H9 (cell line): Measurements from ENCODE around the gene ABHD4. TPM values are rescaled to one million over a fixed set of nuclear protein-coding genes. Genes with fewer than 3 reads are reported as not detected.

Source experiments
- DNase-seq: peaks from one replicate; pipeline ENCODE4 v3.0.0-alpha.2; 2017
- H2AFZ ChIP-seq: one replicate; pipeline ENCODE4 v1.6.1; 2013; ENCODE audit warnings: mild to moderate bottlenecking, low read length, control low read depth, moderate library complexity
- H2AK5ac ChIP-seq: 2 replicates; pipeline ENCODE4 v1.6.1; 2013; ENCODE audit warnings: low read length, control low read depth, mixed read lengths; ENCODE audit not compliant: insufficient read length
- H2BK120ac ChIP-seq: one replicate; pipeline ENCODE4 v1.6.1; 2013; ENCODE audit warnings: low read depth, mild to moderate bottlenecking, low read length, control low read depth, inconsistent platforms; ENCODE audit not compliant: poor library complexity, severe bottlenecking
- H2BK12ac ChIP-seq: 2 replicates; pipeline ENCODE4 v1.6.1; 2013; ENCODE audit warnings: low read length, control low read depth, mixed read lengths, low read depth; ENCODE audit not compliant: insufficient read length
- H2BK15ac ChIP-seq: 2 replicates; pipeline ENCODE4 v1.6.1; 2013; ENCODE audit warnings: low read depth, low read length, control low read depth
- H2BK20ac ChIP-seq: one replicate; pipeline ENCODE4 v1.6.1; 2013; ENCODE audit warnings: low read depth, mild to moderate bottlenecking, low read length, control low read depth, inconsistent platforms; ENCODE audit not compliant: poor library complexity, severe bottlenecking
- H2BK5ac ChIP-seq: 2 replicates; pipeline ENCODE4 v1.6.1; 2013; ENCODE audit warnings: low read length, control low read depth, mixed read lengths; ENCODE audit not compliant: insufficient read length
- H3K14ac ChIP-seq: 2 replicates; pipeline ENCODE4 v1.6.1; 2013; ENCODE audit warnings: low read length, control low read depth; ENCODE audit not compliant: insufficient read depth
- H3K18ac ChIP-seq: 2 replicates; pipeline ENCODE4 v1.6.1; 2013; ENCODE audit warnings: low read depth, mild to moderate bottlenecking, mixed read lengths, low read length, control low read depth; ENCODE audit not compliant: insufficient read length
- H3K23ac ChIP-seq: 2 replicates; pipeline ENCODE4 v1.6.1; 2013; ENCODE audit warnings: low read length, control low read depth, mixed read lengths, low read depth; ENCODE audit not compliant: insufficient read length
- H3K23me2 ChIP-seq: 2 replicates; pipeline ENCODE4 v1.6.1; 2013; ENCODE audit warnings: low read depth, mild to moderate bottlenecking, mixed read lengths, low read length, control low read depth; ENCODE audit not compliant: insufficient read length, poor library complexity, severe bottlenecking
- H3K27ac ChIP-seq: 2 replicates; pipeline ENCODE4 v1.5.1; 2013; ENCODE audit warnings: low read length, control low read depth, mixed read lengths, low read depth; ENCODE audit not compliant: insufficient read length
- H3K27me3 ChIP-seq: 2 replicates; pipeline ENCODE4 v1.6.1; 2013; ENCODE audit warnings: low read length, control low read depth, inconsistent platforms; ENCODE audit not compliant: insufficient read depth
- H3K4ac ChIP-seq: 2 replicates; pipeline ENCODE4 v1.6.1; 2013; ENCODE audit warnings: low read depth, mild to moderate bottlenecking, control low read depth, inconsistent platforms, low read length, moderate library complexity
- H3K4me1 ChIP-seq: 2 replicates; pipeline ENCODE4 v1.6.1; 2013; ENCODE audit warnings: low read length, control low read depth, inconsistent platforms; ENCODE audit not compliant: insufficient read depth
- H3K4me2 ChIP-seq: 2 replicates; pipeline ENCODE4 v1.6.1; 2013; ENCODE audit warnings: low read length, control low read depth, mixed read lengths; ENCODE audit not compliant: insufficient read length, insufficient read depth
- H3K56ac ChIP-seq: 2 replicates; pipeline ENCODE4 v1.6.1; 2013; ENCODE audit warnings: low read depth, mild to moderate bottlenecking, mixed read lengths, low read length, control low read depth; ENCODE audit not compliant: insufficient read length
- H3K79me1 ChIP-seq: 2 replicates; pipeline ENCODE4 v1.6.1; 2013; ENCODE audit warnings: low read depth, mild to moderate bottlenecking, moderate library complexity, low read length, control low read depth, inconsistent platforms; ENCODE audit not compliant: insufficient read depth, poor library complexity, severe bottlenecking
- H3K79me2 ChIP-seq: 2 replicates; pipeline ENCODE4 v1.6.1; 2013; ENCODE audit warnings: low read length, control low read depth, inconsistent platforms; ENCODE audit not compliant: insufficient read depth
- H3K9ac ChIP-seq: 2 replicates; pipeline ENCODE4 v1.6.1; 2013; ENCODE audit warnings: low read length, control low read depth, mixed read lengths; ENCODE audit not compliant: insufficient read length; ENCODE audit errors: extremely low read depth
- H3K9me3 ChIP-seq: one replicate; pipeline ENCODE4 v1.6.1; 2013; ENCODE audit warnings: low read depth, low read length, inconsistent platforms; ENCODE audit not compliant: control insufficient read depth
- H3T11ph ChIP-seq: one replicate; pipeline ENCODE4 v1.6.1; 2013; ENCODE audit warnings: mild to moderate bottlenecking, low read length, control low read depth, inconsistent platforms
- H4K20me1 ChIP-seq: one replicate; pipeline ENCODE4 v1.6.1; 2013; ENCODE audit not compliant: control insufficient read depth, insufficient read length, insufficient read depth
- H4K5ac ChIP-seq: 2 replicates; pipeline ENCODE4 v1.6.1; 2013; ENCODE audit warnings: low read depth, mild to moderate bottlenecking, mixed read lengths, low read length, control low read depth; ENCODE audit not compliant: insufficient read length
- H4K8ac ChIP-seq: replicated peaks from 2 replicates; pipeline ENCODE4 v1.6.1; 2013; ENCODE audit warnings: low read length, control low read depth, mixed read lengths, low read depth; ENCODE audit not compliant: insufficient read length
- H4K91ac ChIP-seq: 2 replicates; pipeline ENCODE4 v1.6.1; 2013; ENCODE audit warnings: low read depth, mild to moderate bottlenecking, moderate library complexity, mixed read lengths, low read length, control low read depth; ENCODE audit not compliant: insufficient read length
- H3K27ac Mint-ChIP-seq, 3 experiments: 2 replicates in 2 of 3; 3 replicates in 1 of 3; pipeline ENCODE4 v1.8.0; 2020 to 2021; ENCODE audit warnings: mixed read lengths in 3 of 3, mild to moderate bottlenecking in 1 of 3, moderate library complexity in 1 of 3
- H3K27me3 Mint-ChIP-seq: 2 replicates; pipeline ENCODE4 v1.8.0; 2021; ENCODE audit warnings: low read depth, mild to moderate bottlenecking, moderate library complexity, mixed read lengths
- H3K36me3 Mint-ChIP-seq, 3 experiments: 2 replicates in 2 of 3; 3 replicates in 1 of 3; pipeline ENCODE4 v1.8.0; 2020 to 2021; ENCODE audit warnings: low read depth in 3 of 3, mixed read lengths in 3 of 3; ENCODE audit not compliant: insufficient read depth in 1 of 3
- H3K4me1 Mint-ChIP-seq, 2 experiments: 2 replicates each; pipeline ENCODE4 v1.8.0; 2020; ENCODE audit warnings: mixed read lengths in 2 of 2
- H3K4me3 Mint-ChIP-seq, 2 experiments: 2 replicates in 1 of 2; 3 replicates in 1 of 2; pipeline ENCODE4 v1.8.0; 2020 to 2021; ENCODE audit warnings: mild to moderate bottlenecking in 2 of 2, mixed read lengths in 2 of 2, moderate library complexity in 1 of 2
- H3K9me3 Mint-ChIP-seq, 2 experiments: 2 replicates in 1 of 2; 3 replicates in 1 of 2; pipeline ENCODE4 v1.8.0; 2020; ENCODE audit warnings: mild to moderate bottlenecking in 2 of 2, mixed read lengths in 2 of 2, moderate library complexity in 1 of 2
- CTCF ChIP-seq: fragments of 200-600 bp; sonication (generic); conservative IDR thresholded peaks from 3 replicates; pipeline ENCODE4 v1.8.0; 2021; ENCODE audit warnings: antibody characterized with exemption, mild to moderate bottlenecking
- WGBS: extraction: QIAGEN DNeasy Blood & Tissue Kit; methylation state at CpG from one replicate; pipeline ENCODE4 v1.1.7; 2013; ENCODE audit warnings: missing lambda C conversion rate, low lambda C conversion rate, mixed read lengths; ENCODE audit not compliant: insufficient read length; ENCODE audit errors: extremely low coverage; 5-methylcytosine and 5-hydroxymethylcytosine counted together
- total RNA-seq: library from RNA; stranded (reverse); gene quantifications from 2 replicates; pipeline ENCODE4 v1.2.1, GENCODE V29; 2021

ABHD4 gene
- total RNA-seq, 1 experiment from 2014 or later: 21.8 TPM

GRCh38 chr14:22549981-22550673, 48.0 kb upstream of the ABHD4 start:
- Histone ChIP-seq H2BK120ac (no peak overlapping the region), H2BK12ac (no peak overlapping the region), H4K20me1 (no peaks in the 10 kb centered on the region), H3K4ac (no peak overlapping the region), H3K23ac (no peak overlapping the region), H3T11ph (no peak overlapping the region), H3K27me3 (no peaks in the 10 kb centered on the region), H3K14ac (peak overlapping the region; percentile 37; the same call in 1 of the 2 replicates), H2BK20ac (no peak overlapping the region), H4K91ac (no peak overlapping the region), H3K79me2 (no peaks in the 10 kb centered on the region), H3K9me3 (no peaks in the 10 kb centered on the region), H2AK5ac (no peak overlapping the region), H3K23me2 (no peaks in the 10 kb centered on the region), H3K4me1 (peaks cover 12% of the 10 kb centered on the region; the same call in 1 of the 2 replicates), H3K56ac (no peak overlapping the region), H4K8ac (no peak overlapping the region), H3K18ac (no peak overlapping the region), H4K5ac (no peak overlapping the region), H2BK5ac (no peak overlapping the region), H2AFZ (no peak overlapping the region), H3K4me2 (no peak overlapping the region), H3K27ac (no peak overlapping the region), H2BK15ac (no peak overlapping the region), H3K79me1 (no peaks in the 10 kb centered on the region), H3K9ac (no peak overlapping the region)
- H3K27me3 Mint-ChIP-seq: peaks cover 6% of the 10 kb centered on the region
- H3K9me3 Mint-ChIP-seq: no peaks in the 10 kb centered on the region; a peak in 1 of 5 replicates
- H3K36me3 Mint-ChIP-seq: no peaks in the 10 kb centered on the region
- H3K4me3 Mint-ChIP-seq: no peak overlapping the region; a peak in 1 of 5 replicates
- TF ChIP-seq CTCF: no peak
- H3K4me1 Mint-ChIP-seq: peaks cover 48 to 55% of the 10 kb centered on the region in 2 experiments
- H3K27ac Mint-ChIP-seq: peak overlapping the region in 1 of 3 experiments; percentile 76; a peak in 1 of 7 replicates
- WGBS: no CpG with 5 or more reads among the region's 11 CpGs
- no peak for DNase-seq
